PC-9 (cell line): Measurements from ENCODE around the gene MICB. TPM values are rescaled to one million over a fixed set of nuclear protein-coding genes. Genes with fewer than 3 reads are reported as not detected.

Source experiments
- BruUV-seq: library from RNA; stranded (reverse); fragments of 400-500 nt; replicated peaks from 2 replicates; lab custom pipeline; 2021; lab: Mats Ljungman, UMichigan
- CTCF ChIA-PET: fragments of 300-600 bp; sonication (Branson Sonifier 250); formaldehyde crosslinking; loops from one replicate; lab custom pipeline; 2022; ENCODE audit warnings: antibody characterized with exemption; lab: Charles Lee
- POLR2A ChIA-PET: fragments of 300-600 bp; sonication (Branson Sonifier 250); formaldehyde crosslinking; loops from one replicate; lab custom pipeline; 2022; ENCODE audit warnings: antibody characterized with exemption; ENCODE audit not compliant: unreplicated experiment; lab: Charles Lee
- DNase-seq, 2 experiments: peaks; one replicate each; pipeline versions ENCODE4 v3.0.0 to v3.0.0-alpha.2; 2015 to 2022; ENCODE audit warnings: mixed read lengths in 1 of 2
- H2AFZ ChIP-seq: fragments of 200-600 bp; sonication (generic); 2 replicates; pipeline ENCODE4 v1.8.1; 2017; ENCODE audit warnings: antibody characterized with exemption
- H3F3A ChIP-seq: fragments of 200-600 bp; sonication (generic); 2 replicates; pipeline ENCODE4 v1.8.1; 2017; ENCODE audit warnings: antibody characterized with exemption, mild to moderate bottlenecking, low read depth; ENCODE audit not compliant: insufficient read depth
- H3K27ac ChIP-seq: fragments of 200-600 bp; sonication (generic); 2 replicates; pipeline ENCODE4 v1.6.1; 2016; ENCODE audit warnings: mixed run types
- H3K27me3 ChIP-seq: fragments of 200-600 bp; sonication (generic); 2 replicates; pipeline ENCODE4 v1.6.1; 2016; ENCODE audit warnings: low read depth, mixed run types; ENCODE audit not compliant: insufficient read depth
- H3K36me3 ChIP-seq: fragments of 200-600 bp; sonication (generic); 2 replicates; pipeline ENCODE4 v1.6.1; 2016; ENCODE audit warnings: low read depth, mixed run types
- H3K4me1 ChIP-seq: fragments of 200-600 bp; sonication (generic); replicated peaks from 2 replicates; pipeline ENCODE4 v1.6.1; 2016; ENCODE audit warnings: mixed run types; ENCODE audit not compliant: insufficient read depth
- H3K4me2 ChIP-seq: fragments of 200-600 bp; sonication (generic); 2 replicates; pipeline ENCODE4 v1.6.1; 2017; ENCODE audit warnings: mixed run types
- H3K4me3 ChIP-seq: fragments of 200-600 bp; sonication (generic); 2 replicates; pipeline ENCODE4 v1.6.1; 2016; ENCODE audit warnings: mixed run types
- H3K79me2 ChIP-seq: fragments of 200-600 bp; sonication (generic); 2 replicates; pipeline ENCODE4 v1.6.1; 2017; ENCODE audit warnings: low read depth, mixed run types
- H3K9me2 ChIP-seq: fragments of 200-600 bp; sonication (generic); 2 replicates; pipeline ENCODE4 v1.8.1; 2017; ENCODE audit warnings: mild to moderate bottlenecking; ENCODE audit not compliant: insufficient read depth
- H3K9me3 ChIP-seq: fragments of 200-600 bp; sonication (generic); 2 replicates; pipeline ENCODE4 v1.8.1; 2016; ENCODE audit warnings: low read depth; ENCODE audit not compliant: insufficient read depth
- H4K20me1 ChIP-seq: fragments of 200-600 bp; sonication (generic); 2 replicates; pipeline ENCODE4 v1.8.1; 2017; ENCODE audit not compliant: insufficient read depth
- EZH2 ChIP-seq: fragments of 200-600 bp; sonication (generic); IDR thresholded peaks from 2 replicates; pipeline ENCODE4 v1.8.0; 2017; ENCODE audit warnings: antibody characterized with exemption, low read depth
- intact Hi-C: fragments of 100-400 bp; cut with micrococcal nuclease; formaldehyde crosslinking; loops from one replicate; pipeline ENCODE4 v1.10.0; 2022; ENCODE audit not compliant: unreplicated experiment
- total RNA-seq: library from RNA; stranded (reverse); gene quantifications from 2 replicates; pipeline ENCODE4 v1.2.3, GENCODE V29; 2021
- TF ChIP-seq, protein P1 (sequence below): fragments of 200-600 bp; sonication (generic); conservative IDR thresholded peaks from 2 replicates; pipeline ENCODE4 v1.6.1; 2017; ENCODE audit warnings: mixed run types, antibody characterized with exemption, mild to moderate bottlenecking, moderate library complexity

MICB gene
- total RNA-seq, 1 experiment from 2014 or later = 37.8 TPM

DNA sequence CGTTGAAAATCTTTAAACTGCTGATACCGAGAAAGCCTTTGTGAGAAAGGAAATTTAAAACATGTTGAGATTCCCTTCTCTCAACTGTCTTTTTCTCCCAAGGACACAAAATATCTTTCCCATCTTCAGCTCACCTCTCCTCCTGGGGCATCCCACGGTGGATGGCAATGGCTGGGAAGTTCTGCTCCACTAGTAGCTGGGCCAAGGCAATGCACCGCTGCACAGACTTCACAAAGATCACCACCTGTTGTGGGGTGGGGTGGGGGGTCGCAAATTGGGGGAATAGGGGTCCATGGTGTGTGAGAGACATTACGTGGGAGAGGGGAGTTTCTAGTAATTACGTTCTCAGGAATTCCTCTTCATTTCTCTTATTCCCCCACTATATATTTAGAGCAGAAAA, 33.2 kb downstream of the MICB start:
- ChIA-PET POLR2A (interaction anchor here (0.6 kb wide), 2 partner anchors 9 to 35 kb away, joined by 5 to 6 read pairs; no protein-coding TSS in a partner anchor), CTCF (interaction anchor here (0.7 kb wide), 1 partner anchor 80 kb away, joined by 3 read pairs; no protein-coding TSS in a partner anchor)
- H3K27ac ChIP-seq = no peak overlapping the region
- no peak overlapping the region for H3K4me2 ChIP-seq
- no TSS peak for BruUV-seq
- TF ChIP-seq, protein P1, sequence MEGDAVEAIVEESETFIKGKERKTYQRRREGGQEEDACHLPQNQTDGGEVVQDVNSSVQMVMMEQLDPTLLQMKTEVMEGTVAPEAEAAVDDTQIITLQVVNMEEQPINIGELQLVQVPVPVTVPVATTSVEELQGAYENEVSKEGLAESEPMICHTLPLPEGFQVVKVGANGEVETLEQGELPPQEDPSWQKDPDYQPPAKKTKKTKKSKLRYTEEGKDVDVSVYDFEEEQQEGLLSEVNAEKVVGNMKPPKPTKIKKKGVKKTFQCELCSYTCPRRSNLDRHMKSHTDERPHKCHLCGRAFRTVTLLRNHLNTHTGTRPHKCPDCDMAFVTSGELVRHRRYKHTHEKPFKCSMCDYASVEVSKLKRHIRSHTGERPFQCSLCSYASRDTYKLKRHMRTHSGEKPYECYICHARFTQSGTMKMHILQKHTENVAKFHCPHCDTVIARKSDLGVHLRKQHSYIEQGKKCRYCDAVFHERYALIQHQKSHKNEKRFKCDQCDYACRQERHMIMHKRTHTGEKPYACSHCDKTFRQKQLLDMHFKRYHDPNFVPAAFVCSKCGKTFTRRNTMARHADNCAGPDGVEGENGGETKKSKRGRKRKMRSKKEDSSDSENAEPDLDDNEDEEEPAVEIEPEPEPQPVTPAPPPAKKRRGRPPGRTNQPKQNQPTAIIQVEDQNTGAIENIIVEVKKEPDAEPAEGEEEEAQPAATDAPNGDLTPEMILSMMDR = no peak
- TF ChIP-seq EZH2 = no peak
- no peak overlapping the region for H2AFZ ChIP-seq
- no peaks in the 10 kb centered on the region for H3K9me2 ChIP-seq
- intact Hi-C loops = no loop called here
- DNase-seq = no peak
- no peak overlapping the region for H3K4me3 ChIP-seq
- H3K79me2 ChIP-seq = peaks cover 16% of the 10 kb centered on the region
- peaks cover 74% of the 10 kb centered on the region for H3F3A ChIP-seq
- 0 out of 2 replicates have a peak, but pooled peaks cover 4% of the 10 kb centered on the region for H3K4me1 ChIP-seq
- no peaks in the 10 kb centered on the region for H3K27me3 ChIP-seq
- H3K36me3 ChIP-seq = peaks cover 46% of the 10 kb centered on the region
- H4K20me1 ChIP-seq = peaks cover 63% of the 10 kb centered on the region
- no peaks in the 10 kb centered on the region for H3K9me3 ChIP-seq

- no TSS peak for BruUV-seq
- Histone ChIP-seq H3F3A (peaks cover 77% of the 10 kb centered on the region), H2AFZ (no peak overlapping the region), H3K4me2 (no peak overlapping the region), H3K4me1 (no peaks in the 10 kb centered on the region), H3K27ac (no peak overlapping the region), H3K79me2 (peaks cover 23% of the 10 kb centered on the region), H3K36me3 (peaks cover 52% of the 10 kb centered on the region), H3K9me3 (no peaks in the 10 kb centered on the region), H3K4me3 (no peak overlapping the region), H4K20me1 (peaks cover 71% of the 10 kb centered on the region), H3K9me2 (no peaks in the 10 kb centered on the region), H3K27me3 (no peaks in the 10 kb centered on the region)
- no peak for DNase-seq
- ChIA-PET CTCF (interaction anchor here (0.7 kb wide), 1 partner anchor 79 kb away, joined by 3 read pairs; no protein-coding TSS in a partner anchor), POLR2A (interaction anchor here (0.5 to 0.6 kb wide), 3 partner anchors 8 to 92 kb away, joined by 5 to 6 read pairs (median 5); no protein-coding TSS in a partner anchor)
- TF ChIP-seq EZH2 = no peak
- TF ChIP-seq, protein P1 = no peak
- intact Hi-C loops = no loop called here
These were observed 34.1 kb downstream of the MICB start for GRCh38 chr6:31531771-31532643.

DNA sequence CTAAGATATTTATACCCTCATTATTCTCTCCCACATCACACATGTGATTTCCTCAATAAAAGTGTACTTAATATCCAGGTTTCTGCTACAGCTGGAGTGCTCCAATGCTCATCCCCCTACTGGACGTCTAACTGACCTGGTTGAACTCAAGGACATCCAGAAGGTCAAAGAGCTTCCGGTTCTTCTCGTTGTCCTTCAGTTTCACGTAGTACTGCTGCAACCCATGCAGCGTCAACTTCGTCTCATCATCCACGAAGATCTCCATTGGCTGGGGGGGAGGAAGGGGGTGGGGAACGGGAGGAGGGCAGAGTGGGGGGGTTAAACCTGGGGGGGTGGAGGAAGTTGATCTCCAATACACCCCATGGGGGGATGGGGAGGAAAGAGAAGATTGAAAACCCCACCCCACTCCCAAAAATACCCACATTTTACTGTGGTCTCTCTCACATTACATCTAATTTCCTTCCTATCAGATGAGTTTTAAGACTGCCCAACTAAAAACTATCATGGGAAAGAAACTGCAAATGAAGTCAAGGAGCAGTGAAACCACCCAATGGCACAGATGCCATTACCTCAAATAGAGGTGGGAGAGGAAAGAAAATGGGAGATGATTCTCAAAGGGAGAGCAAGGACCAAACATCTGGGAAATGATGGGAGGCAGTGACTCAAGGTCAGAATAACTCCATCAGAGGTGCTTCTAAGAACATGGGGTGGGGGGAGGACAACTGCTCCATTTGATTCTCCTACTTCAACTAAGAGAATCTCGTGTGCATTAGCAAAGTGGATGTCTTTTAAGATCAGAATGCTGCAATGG, 34.9 kb downstream of the MICB start:
- DNase-seq = no peak
- POLR2A ChIA-PET = interaction anchor here (0.5 kb wide), 1 partner anchor 91 kb away, joined by 5 read pairs; no protein-coding TSS in a partner anchor
- peaks cover 30% of the 10 kb centered on the region for H3K79me2 ChIP-seq
- no peaks in the 10 kb centered on the region for H3K9me2 ChIP-seq
- H3K4me3 ChIP-seq = no peak overlapping the region
- no peaks in the 10 kb centered on the region for H3K9me3 ChIP-seq
- peaks cover 52% of the 10 kb centered on the region for H3K36me3 ChIP-seq
- CTCF ChIA-PET = no interaction called here
- H3F3A ChIP-seq = peaks cover 74% of the 10 kb centered on the region
- TF ChIP-seq, protein P1 = no peak
- TF ChIP-seq EZH2 = no peak
- H2AFZ ChIP-seq = no peak overlapping the region
- H3K4me1 ChIP-seq = no peaks in the 10 kb centered on the region
- H3K4me2 ChIP-seq = no peak overlapping the region
- BruUV-seq = no TSS peak
- H3K27me3 ChIP-seq = no peaks in the 10 kb centered on the region
- peaks cover 79% of the 10 kb centered on the region for H4K20me1 ChIP-seq
- intact Hi-C loops = no loop called here
- no peak overlapping the region for H3K27ac ChIP-seq
